ENCODE measurements around the gene NEB.
"Not testable (repeated sequence)": the region's sequence is repeated elsewhere in the genome, so short reads cannot be mapped to it uniquely, and the experiment has no call there.

Gene NEB

GRCh38 chr2:151758744-151759143, 24.5 kb upstream of the NEB start:
- no peak for DNase-seq (ENCODE audit: low read depth)

- DNase-seq (ENCODE audit: low read depth), result no peak
Observed at GRCh38 chr2:151757861-151758260, 23.6 kb upstream of the NEB start.

- no peak for DNase-seq (ENCODE audit: low read depth)
Observed at GRCh38 chr2:151756820-151757219, 22.5 kb upstream of the NEB start.

GRCh38 chr2:151754253-151754897, 20.1 kb upstream of the NEB start:
- DNase-seq (ENCODE audit: low read depth), result no peak

- DNase-seq (ENCODE audit: low read depth), result no peak
Observed at GRCh38 chr2:151753540-151753939, 19.3 kb upstream of the NEB start.

- not testable (repeated sequence) for DNase-seq (ENCODE audit: low read depth)
Observed at GRCh38 chr2:151745261-151745660, 11.0 kb upstream of the NEB start.

- no peak for DNase-seq (ENCODE audit: low read depth)
Observed at GRCh38 chr2:151730262-151730975, 3.9 kb downstream of the NEB start.

- DNase-seq (ENCODE audit: low read depth), result no peak
Observed at GRCh38 chr2:151729837-151730236, 4.4 kb downstream of the NEB start.

GRCh38 chr2:151729415-151729811, 4.9 kb downstream of the NEB start:
- DNase-seq (ENCODE audit: low read depth), result no peak

- DNase-seq (ENCODE audit: low read depth), result no peak
Observed at GRCh38 chr2:151728804-151729414, 5.4 kb downstream of the NEB start.

GRCh38 chr2:151727593-151728552, 6.4 kb downstream of the NEB start:
- DNase-seq (ENCODE audit: low read depth), result no peak

GRCh38 chr2:151721161-151721560, 13.1 kb downstream of the NEB start:
- no peak for DNase-seq (ENCODE audit: low read depth)

- DNase-seq (ENCODE audit: low read depth), result no peak
Observed at GRCh38 chr2:151720521-151720920, 13.8 kb downstream of the NEB start.

- no peak for DNase-seq (ENCODE audit: low read depth)
Observed at GRCh38 chr2:151718796-151719195, 15.5 kb downstream of the NEB start.

GRCh38 chr2:151718247-151718646, 16.0 kb downstream of the NEB start:
- no peak for DNase-seq (ENCODE audit: low read depth)

- no peak for DNase-seq (ENCODE audit: low read depth)
Observed at GRCh38 chr2:151716721-151717120, 17.6 kb downstream of the NEB start.

GRCh38 chr2:151713291-151713903, 20.9 kb downstream of the NEB start:
- no peak for DNase-seq (ENCODE audit: low read depth)

- DNase-seq (ENCODE audit: low read depth), result no peak
Observed at GRCh38 chr2:151711025-151711424, 23.3 kb downstream of the NEB start.

GRCh38 chr2:151708788-151709187, 25.5 kb downstream of the NEB start:
- DNase-seq (ENCODE audit: low read depth), result no peak

GRCh38 chr2:151707857-151708256, 26.4 kb downstream of the NEB start:
- no peak for DNase-seq (ENCODE audit: low read depth)

GRCh38 chr2:151704480-151704961, 29.8 kb downstream of the NEB start:
- not testable (repeated sequence) for DNase-seq (ENCODE audit: low read depth)

GRCh38 chr2:151698134-151698533, 36.1 kb downstream of the NEB start:
- DNase-seq (ENCODE audit: low read depth), result not testable (repeated sequence)
